HepG2 (cell line): ENCODE results near the gene CFAP61. TPM values are rescaled to one million over a fixed set of nuclear protein-coding genes. Genes with fewer than 3 reads are reported as not detected.
A peak's percentile ranks its signal among the peaks of the same experiment; 100 is the strongest.

Experiments used
- E2F2 ChIP-seq: sonication (generic); formaldehyde crosslinking; IDR thresholded peaks from 2 replicates; pipeline ENCODE4 v1.4.0; 2020; ENCODE audit warnings: missing genetic modification reagents, borderline replicate concordance
- HNF4A ChIP-seq: sonication (generic); formaldehyde crosslinking; IDR thresholded peaks from 2 replicates; pipeline ENCODE4 v1.4.0; 2020; ENCODE audit warnings: missing genetic modification reagents
- KAT7 ChIP-seq: IDR thresholded peaks from 2 replicates; pipeline ENCODE4 v1.6.1; 2018; ENCODE audit warnings: borderline replicate concordance, missing compliant biosample characterization
- NR2F1 ChIP-seq, 2 experiments: fragments of 450-650 bp in 1 of 2; formaldehyde crosslinking in 1 of 2; IDR thresholded peaks; 2 replicates each; pipeline versions ENCODE4 v1.5.0 to v1.6.1; 2016 to 2020; ENCODE audit warnings: mild to moderate bottlenecking in 1 of 2, missing compliant biosample characterization in 1 of 2, missing genetic modification reagents in 1 of 2, moderate library complexity in 1 of 2
- RBM22 ChIP-seq: fragments of 200-400 bp; formaldehyde crosslinking; optimal IDR thresholded peaks from 2 replicates; pipeline ENCODE3; 2017; ENCODE audit warnings: mild to moderate bottlenecking, low read length, moderate library complexity
- RELA ChIP-seq: sonication (generic); formaldehyde crosslinking; IDR thresholded peaks from 2 replicates; pipeline ENCODE4 v1.4.0; 2020; ENCODE audit warnings: missing genetic modification reagents
- SOX5 ChIP-seq: IDR thresholded peaks from 2 replicates; pipeline ENCODE4 v1.6.1; 2016; ENCODE audit warnings: borderline replicate concordance
- TBL1XR1 ChIP-seq: fragments of 150-350 bp; IDR thresholded peaks from 2 replicates; pipeline ENCODE4 v1.6.1; 2014; ENCODE audit warnings: borderline replicate concordance, low read length; ENCODE audit not compliant: partially characterized antibody
- TP53 ChIP-seq: sonication (generic); formaldehyde crosslinking; conservative IDR thresholded peaks from 2 replicates; pipeline ENCODE4 v1.4.0; 2020; ENCODE audit warnings: missing genetic modification reagents
- ZNF101 ChIP-seq: sonication (generic); formaldehyde crosslinking; IDR thresholded peaks from 2 replicates; pipeline ENCODE4 v1.4.0; 2020; ENCODE audit warnings: mild to moderate bottlenecking, low read depth, missing genetic modification reagents, borderline replicate concordance
- ZNF33A ChIP-seq: sonication (generic); formaldehyde crosslinking; IDR thresholded peaks from 2 replicates; pipeline ENCODE4 v1.5.1; 2020; ENCODE audit warnings: missing genetic modification reagents, mild to moderate bottlenecking, moderate library complexity, borderline replicate concordance
- ZNF430 ChIP-seq: sonication (generic); formaldehyde crosslinking; IDR thresholded peaks from 2 replicates; pipeline ENCODE4 v1.9.0; 2021; ENCODE audit warnings: mild to moderate bottlenecking, missing genetic modification reagents
- ZNF44 ChIP-seq: sonication (generic); formaldehyde crosslinking; IDR thresholded peaks from 2 replicates; pipeline ENCODE4 v1.5.1; 2020; ENCODE audit warnings: mild to moderate bottlenecking, missing genetic modification reagents
- ZNF703 ChIP-seq: sonication (generic); formaldehyde crosslinking; IDR thresholded peaks from 2 replicates; pipeline ENCODE4 v1.5.1; 2020; ENCODE audit warnings: missing genetic modification reagents, mild to moderate bottlenecking, moderate library complexity, borderline replicate concordance
- ZNF773 ChIP-seq: sonication (generic); formaldehyde crosslinking; IDR thresholded peaks from 2 replicates; pipeline ENCODE4 v1.4.0; 2020; ENCODE audit warnings: missing genetic modification reagents, borderline replicate concordance
- polyA plus RNA-seq, 8 experiments: library from polyadenylated mRNA; depleted of rRNA in 3 of 8; stranded (reverse) in 7 of 8; unstranded in 1 of 8; fragments of >200 nt; fragmentation: Illumina TruSeq in 4 of 8; extraction: Trizol in 4 of 8; gene quantifications; 2 replicates each; pipeline versions ENCODE4 v1.2.1 to v1.2.3, GENCODE V29; 2011 to 2016; ENCODE audit warnings: low read depth in 4 of 8, missing spikeins in 1 of 8, mixed read lengths in 1 of 8; ENCODE audit not compliant: insufficient read depth in 1 of 8
- total RNA-seq, 5 experiments: library from RNA; depleted of rRNA; stranded (reverse); fragments of >200 nt; fragmentation: Illumina TruSeq; extraction: Trizol; gene quantifications; 2 replicates each; pipeline ENCODE4 v1.2.3, GENCODE V29; 2016; ENCODE audit warnings: low read depth in 1 of 5
- TF ChIP-seq, protein P1 (sequence below): IDR thresholded peaks from 2 replicates; pipeline ENCODE4 v1.6.1; 2016; ENCODE audit warnings: low read depth, missing genetic modification reagents, missing compliant biosample characterization
- TF ChIP-seq, protein P2 (sequence below): sonication (generic); formaldehyde crosslinking; IDR thresholded peaks from 2 replicates; pipeline ENCODE4; 2020; ENCODE audit warnings: missing genetic modification reagents, mild to moderate bottlenecking, borderline replicate concordance

CFAP61 gene
- total and polyA plus RNA-seq, 2 of the 13 experiments (the other 11 are each of a cell fraction or from before 2014, with no cell fraction given), result 0.27 TPM; not detected in 1

DNA sequence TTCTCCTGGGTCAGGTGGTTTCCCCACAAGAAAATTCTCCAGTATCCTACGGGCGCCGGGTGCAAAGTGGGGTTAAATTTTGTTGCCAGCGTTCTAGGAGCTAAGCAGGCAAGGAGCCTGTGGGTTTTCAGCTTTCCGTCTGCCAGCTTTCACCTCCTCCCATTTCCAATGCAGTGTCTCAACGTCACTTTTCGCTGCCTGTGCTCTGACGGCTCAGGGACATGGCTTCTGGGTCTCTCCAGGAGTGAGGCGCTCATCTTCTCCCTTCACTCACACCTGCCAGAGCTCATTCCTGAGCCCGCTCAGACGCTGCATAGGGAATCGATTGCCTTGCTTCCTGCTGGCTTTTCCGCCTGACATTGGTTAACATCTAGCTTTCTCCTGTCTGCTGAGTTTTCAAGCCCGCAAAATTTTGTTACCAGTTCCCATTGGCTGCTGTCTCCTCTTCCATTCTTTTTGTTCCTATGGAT is 42.5 kb upstream of the CFAP61 start (continued):
- no peak for TF ChIP-seq HNF4A (CRISPR knock-in tag)
- no peak for TF ChIP-seq RBM22
- no peak for TF ChIP-seq TBL1XR1
- TF ChIP-seq ZNF430 (CRISPR knock-in tag), result no peak
- no peak for TF ChIP-seq TP53
- peak; percentile 83; the same call in 1 of the 2 replicates for TF ChIP-seq ZNF33A (CRISPR knock-in tag)
- TF ChIP-seq ZNF44 (CRISPR knock-in tag), result no peak
- TF ChIP-seq, protein P1, sequence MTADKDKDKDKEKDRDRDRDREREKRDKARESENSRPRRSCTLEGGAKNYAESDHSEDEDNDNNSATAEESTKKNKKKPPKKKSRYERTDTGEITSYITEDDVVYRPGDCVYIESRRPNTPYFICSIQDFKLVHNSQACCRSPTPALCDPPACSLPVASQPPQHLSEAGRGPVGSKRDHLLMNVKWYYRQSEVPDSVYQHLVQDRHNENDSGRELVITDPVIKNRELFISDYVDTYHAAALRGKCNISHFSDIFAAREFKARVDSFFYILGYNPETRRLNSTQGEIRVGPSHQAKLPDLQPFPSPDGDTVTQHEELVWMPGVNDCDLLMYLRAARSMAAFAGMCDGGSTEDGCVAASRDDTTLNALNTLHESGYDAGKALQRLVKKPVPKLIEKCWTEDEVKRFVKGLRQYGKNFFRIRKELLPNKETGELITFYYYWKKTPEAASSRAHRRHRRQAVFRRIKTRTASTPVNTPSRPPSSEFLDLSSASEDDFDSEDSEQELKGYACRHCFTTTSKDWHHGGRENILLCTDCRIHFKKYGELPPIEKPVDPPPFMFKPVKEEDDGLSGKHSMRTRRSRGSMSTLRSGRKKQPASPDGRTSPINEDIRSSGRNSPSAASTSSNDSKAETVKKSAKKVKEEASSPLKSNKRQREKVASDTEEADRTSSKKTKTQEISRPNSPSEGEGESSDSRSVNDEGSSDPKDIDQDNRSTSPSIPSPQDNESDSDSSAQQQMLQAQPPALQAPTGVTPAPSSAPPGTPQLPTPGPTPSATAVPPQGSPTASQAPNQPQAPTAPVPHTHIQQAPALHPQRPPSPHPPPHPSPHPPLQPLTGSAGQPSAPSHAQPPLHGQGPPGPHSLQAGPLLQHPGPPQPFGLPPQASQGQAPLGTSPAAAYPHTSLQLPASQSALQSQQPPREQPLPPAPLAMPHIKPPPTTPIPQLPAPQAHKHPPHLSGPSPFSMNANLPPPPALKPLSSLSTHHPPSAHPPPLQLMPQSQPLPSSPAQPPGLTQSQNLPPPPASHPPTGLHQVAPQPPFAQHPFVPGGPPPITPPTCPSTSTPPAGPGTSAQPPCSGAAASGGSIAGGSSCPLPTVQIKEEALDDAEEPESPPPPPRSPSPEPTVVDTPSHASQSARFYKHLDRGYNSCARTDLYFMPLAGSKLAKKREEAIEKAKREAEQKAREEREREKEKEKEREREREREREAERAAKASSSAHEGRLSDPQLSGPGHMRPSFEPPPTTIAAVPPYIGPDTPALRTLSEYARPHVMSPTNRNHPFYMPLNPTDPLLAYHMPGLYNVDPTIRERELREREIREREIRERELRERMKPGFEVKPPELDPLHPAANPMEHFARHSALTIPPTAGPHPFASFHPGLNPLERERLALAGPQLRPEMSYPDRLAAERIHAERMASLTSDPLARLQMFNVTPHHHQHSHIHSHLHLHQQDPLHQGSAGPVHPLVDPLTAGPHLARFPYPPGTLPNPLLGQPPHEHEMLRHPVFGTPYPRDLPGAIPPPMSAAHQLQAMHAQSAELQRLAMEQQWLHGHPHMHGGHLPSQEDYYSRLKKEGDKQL (CRISPR knock-in tag), result no peak
- no peak for TF ChIP-seq RELA (CRISPR knock-in tag)
- no peak for TF ChIP-seq ZNF703 (CRISPR knock-in tag)
- no peak for TF ChIP-seq E2F2 (CRISPR knock-in tag)
- TF ChIP-seq ZNF101 (CRISPR knock-in tag), result no peak
- TF ChIP-seq ZNF773, result no peak
- 0 out of 2 replicates have a peak, but pooled peaks have one; percentile 28 for TF ChIP-seq SOX5 (CRISPR knock-in tag)
- no peak for TF ChIP-seq NR2F1 (CRISPR knock-in tag; IDR thresholded peaks at IDR 0.05)
- TF ChIP-seq, protein P2, sequence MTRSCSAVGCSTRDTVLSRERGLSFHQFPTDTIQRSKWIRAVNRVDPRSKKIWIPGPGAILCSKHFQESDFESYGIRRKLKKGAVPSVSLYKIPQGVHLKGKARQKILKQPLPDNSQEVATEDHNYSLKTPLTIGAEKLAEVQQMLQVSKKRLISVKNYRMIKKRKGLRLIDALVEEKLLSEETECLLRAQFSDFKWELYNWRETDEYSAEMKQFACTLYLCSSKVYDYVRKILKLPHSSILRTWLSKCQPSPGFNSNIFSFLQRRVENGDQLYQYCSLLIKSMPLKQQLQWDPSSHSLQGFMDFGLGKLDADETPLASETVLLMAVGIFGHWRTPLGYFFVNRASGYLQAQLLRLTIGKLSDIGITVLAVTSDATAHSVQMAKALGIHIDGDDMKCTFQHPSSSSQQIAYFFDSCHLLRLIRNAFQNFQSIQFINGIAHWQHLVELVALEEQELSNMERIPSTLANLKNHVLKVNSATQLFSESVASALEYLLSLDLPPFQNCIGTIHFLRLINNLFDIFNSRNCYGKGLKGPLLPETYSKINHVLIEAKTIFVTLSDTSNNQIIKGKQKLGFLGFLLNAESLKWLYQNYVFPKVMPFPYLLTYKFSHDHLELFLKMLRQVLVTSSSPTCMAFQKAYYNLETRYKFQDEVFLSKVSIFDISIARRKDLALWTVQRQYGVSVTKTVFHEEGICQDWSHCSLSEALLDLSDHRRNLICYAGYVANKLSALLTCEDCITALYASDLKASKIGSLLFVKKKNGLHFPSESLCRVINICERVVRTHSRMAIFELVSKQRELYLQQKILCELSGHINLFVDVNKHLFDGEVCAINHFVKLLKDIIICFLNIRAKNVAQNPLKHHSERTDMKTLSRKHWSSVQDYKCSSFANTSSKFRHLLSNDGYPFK (CRISPR knock-in tag), result 0 out of 2 replicates have a peak, but pooled peaks have one; percentile 26
- 0 out of 2 replicates have a peak, but pooled peaks have one; percentile 26 for TF ChIP-seq KAT7
